Measurements from ENCODE around the gene SPIRE1.

- TF ChIP-seq POLR2A (IDR thresholded peaks at IDR 0.05; ENCODE audit: low read length) (no peak), GATA1 (IDR thresholded peaks at IDR 0.05; ENCODE audit: low read depth, low read length) (no peak)
These were observed 80.1 kb downstream of the SPIRE1 start for GRCh38 chr18:12577848-12578247.

Measured in erythroblast (primary cell).